Measurements from ENCODE around the gene EXOSC9. TPM values are rescaled to one million over a fixed set of nuclear protein-coding genes. Genes with fewer than 3 reads are reported as not detected.

EXOSC9 gene
- total RNA-seq, 1 experiment from 2014 or later, result 19.3 TPM

- POLR2A ChIA-PET, result no interaction called here
- no peak for ATAC-seq
Measured at GRCh38 chr4:121771869-121772268, 29.3 kb upstream of the EXOSC9 start.

GRCh38 chr4:121773883-121774282 is 27.2 kb upstream of the EXOSC9 start:
- H3K9me3 ChIP-seq (ENCODE audit: control insufficient read depth, insufficient read depth, low read depth, low read length), result no peaks in the 10 kb centered on the region
- H3K4me3 ChIP-seq (ENCODE audit: low read depth in 2 of 2, low read length in 2 of 2), result no peak overlapping the region
- DNase-seq (ENCODE audit: low read depth, low spot score) (no peak), ATAC-seq (no peak)
- no TSS peak for BruUV-seq (replicated peaks)
- ChIA-PET POLR2A (no interaction called here), CTCF (no interaction called here)
- intact Hi-C loops (cut with micrococcal nuclease; ENCODE audit: unreplicated experiment), result no loop called here
- H3K27me3 ChIP-seq (ENCODE audit: control insufficient read depth, insufficient read depth, low read length), result peaks cover 2% of the 10 kb centered on the region; the same call in 1 of the 2 replicates
- no peaks in the 10 kb centered on the region for H3K4me1 ChIP-seq (ENCODE audit: control insufficient read depth, insufficient read depth, low read length)
- no peak overlapping the region for H3K27ac ChIP-seq (ENCODE audit: low read length)
- in situ Hi-C loops (cut with HindIII; ENCODE audit: low pct_unique_long_range_greater_than_20kb, low sequenced_read_pairs), result no loop called here
- TF ChIP-seq POLR2AphosphoS5 (IDR thresholded peaks at IDR 0.05; ENCODE audit: low read depth, low read length), result no peak
- no peak for TF ChIP-seq TCF7L2 (IDR thresholded peaks at IDR 0.05; ENCODE audit: low read depth, low read length)
- TF ChIP-seq SIN3A (IDR thresholded peaks at IDR 0.05; ENCODE audit: borderline replicate concordance, insufficient read depth, low read depth, low read length), result no peak
- TF ChIP-seq CTCF (IDR thresholded peaks at IDR 0.05), result no peak
- TF ChIP-seq REST (IDR thresholded peaks at IDR 0.05; ENCODE audit: insufficient read depth in 1 of 2, low read depth in 2 of 2, low read length in 1 of 2), result no peak
- no peaks in the 10 kb centered on the region for H3K36me3 ChIP-seq (ENCODE audit: control insufficient read depth, insufficient read depth, low read length)

More at GRCh38 chr4:121771869-121772268, 29.3 kb upstream of the EXOSC9 start:
- Histone ChIP-seq H3K36me3 (ENCODE audit: control insufficient read depth, insufficient read depth, low read length) (no peaks in the 10 kb centered on the region), H3K9me3 (ENCODE audit: control insufficient read depth, insufficient read depth, low read depth, low read length) (no peaks in the 10 kb centered on the region), H3K4me1 (ENCODE audit: control insufficient read depth, insufficient read depth, low read length) (no peaks in the 10 kb centered on the region), H3K27me3 (ENCODE audit: control insufficient read depth, insufficient read depth, low read length) (0 out of 2 replicates have a peak, but pooled peaks cover 2% of the 10 kb centered on the region), H3K4me3 (ENCODE audit: low read depth in 2 of 2, low read length in 2 of 2) (no peak overlapping the region), H3K27ac (ENCODE audit: low read length) (no peak overlapping the region)
- no peak for DNase-seq (ENCODE audit: low read depth, low spot score)
- in situ Hi-C loops (cut with HindIII; ENCODE audit: low pct_unique_long_range_greater_than_20kb, low sequenced_read_pairs), result no loop called here
- TF ChIP-seq TCF7L2 (IDR thresholded peaks at IDR 0.05; ENCODE audit: low read depth, low read length) (no peak), CTCF (IDR thresholded peaks at IDR 0.05) (no peak), POLR2AphosphoS5 (IDR thresholded peaks at IDR 0.05; ENCODE audit: low read depth, low read length) (no peak), SIN3A (IDR thresholded peaks at IDR 0.05; ENCODE audit: borderline replicate concordance, insufficient read depth, low read depth, low read length) (no peak), REST (IDR thresholded peaks at IDR 0.05; ENCODE audit: insufficient read depth in 1 of 2, low read depth in 2 of 2, low read length in 1 of 2) (no peak)
- CTCF ChIA-PET, result no interaction called here
- intact Hi-C loops (cut with micrococcal nuclease; ENCODE audit: unreplicated experiment), result no loop called here
- BruUV-seq (replicated peaks), result no TSS peak

All from Panc1 (cell line).